ENCODE results near the gene PLK3.
"Not testable (repeated sequence)": the region's sequence is repeated elsewhere in the genome, so short reads cannot be mapped to it uniquely, and the experiment has no call there.

Gene PLK3

DNA sequence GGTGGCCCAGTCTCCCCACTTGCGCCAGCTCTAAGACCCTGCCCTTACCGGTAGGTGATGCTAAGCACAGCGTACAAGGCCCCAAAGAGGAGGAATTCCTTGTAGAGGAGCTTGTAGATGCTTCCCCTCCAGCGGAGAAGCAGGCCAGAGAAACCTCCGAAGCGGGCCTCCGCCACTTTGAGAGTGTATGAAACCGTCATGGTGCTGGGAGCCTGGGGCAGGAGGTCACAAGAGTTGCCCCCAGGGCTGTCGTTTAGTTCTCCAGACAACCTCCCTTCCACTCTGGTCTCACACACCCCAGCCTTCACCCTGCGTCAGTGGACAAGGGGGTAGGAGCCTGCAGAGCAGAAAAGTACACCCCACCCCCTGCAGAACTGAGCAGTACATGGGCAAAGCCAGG, 12.7 kb upstream of the PLK3 start:
- TF ChIP-seq CTCF (conservative IDR thresholded peaks at IDR 0.05; ENCODE audit: control insufficient read depth, insufficient read depth, low read depth, low read length), result no peak
- DNase-seq (ENCODE audit: low read depth), result no peak
- no peak overlapping the region for H3K4me3 ChIP-seq (ENCODE audit: control insufficient read depth, low read depth, low read length)

DNA sequence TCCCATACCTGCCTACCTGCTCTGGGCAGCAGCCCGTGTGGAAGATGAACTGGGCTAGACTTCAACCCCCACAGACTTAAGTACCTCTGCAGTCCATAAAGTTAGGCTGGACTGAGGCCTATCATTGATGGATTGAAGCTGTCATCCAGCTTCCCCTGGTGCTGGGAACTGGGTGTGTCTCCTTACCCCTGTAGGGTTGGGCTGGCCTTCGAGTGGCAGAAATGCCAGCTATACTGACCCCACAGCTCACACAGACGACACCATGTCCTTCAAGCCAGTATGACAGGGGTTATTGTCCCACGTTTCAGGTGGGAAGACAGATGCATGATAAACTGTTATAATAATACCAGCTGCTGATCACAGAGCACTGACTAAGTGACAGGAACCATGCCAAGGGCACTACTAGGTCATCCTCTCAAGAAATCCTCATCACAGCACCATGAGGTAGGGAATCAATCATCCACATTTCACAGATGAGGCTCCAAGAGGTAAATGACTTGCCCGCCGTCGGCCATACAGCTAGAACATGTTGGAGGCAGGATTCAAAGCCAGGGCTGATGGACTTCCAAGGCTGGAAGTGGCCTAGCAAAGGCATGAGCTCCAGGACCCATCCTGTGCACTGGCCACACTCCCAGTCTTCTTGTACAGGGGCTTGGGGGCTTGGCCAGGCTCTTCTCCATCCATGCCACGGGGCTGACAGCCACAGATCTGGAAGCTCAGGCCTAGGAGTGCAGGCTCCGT, 11.9 kb upstream of the PLK3 start, which contains the start of gene BEST4:
TSS of gene BEST4 (minus strand) at position 51 of the 741 bp plus-strand sequence. CDS start 465 bp downstream, outside the sequence.
- TF ChIP-seq CTCF (conservative IDR thresholded peaks at IDR 0.05; ENCODE audit: control insufficient read depth, insufficient read depth, low read depth, low read length), result no peak
- DNase-seq (ENCODE audit: low read depth), result no peak
- no peak within 1 kb of the TSS for H3K4me3 ChIP-seq (ENCODE audit: control insufficient read depth, low read depth, low read length)

GRCh38 chr1:44790968-44791801, 9.0 kb upstream of the PLK3 start:
- DNase-seq (ENCODE audit: low read depth), result no peak
- no peak for TF ChIP-seq CTCF (conservative IDR thresholded peaks at IDR 0.05; ENCODE audit: control insufficient read depth, insufficient read depth, low read depth, low read length)
- no peak overlapping the region for H3K4me3 ChIP-seq (ENCODE audit: control insufficient read depth, low read depth, low read length)

GRCh38 chr1:44792736-44793502, 7.3 kb upstream of the PLK3 start:
- H3K4me3 ChIP-seq (ENCODE audit: control insufficient read depth, low read depth, low read length), result no peak overlapping the region
- TF ChIP-seq CTCF (conservative IDR thresholded peaks at IDR 0.05; ENCODE audit: control insufficient read depth, insufficient read depth, low read depth, low read length), result no peak
- no peak for DNase-seq (ENCODE audit: low read depth)

DNA sequence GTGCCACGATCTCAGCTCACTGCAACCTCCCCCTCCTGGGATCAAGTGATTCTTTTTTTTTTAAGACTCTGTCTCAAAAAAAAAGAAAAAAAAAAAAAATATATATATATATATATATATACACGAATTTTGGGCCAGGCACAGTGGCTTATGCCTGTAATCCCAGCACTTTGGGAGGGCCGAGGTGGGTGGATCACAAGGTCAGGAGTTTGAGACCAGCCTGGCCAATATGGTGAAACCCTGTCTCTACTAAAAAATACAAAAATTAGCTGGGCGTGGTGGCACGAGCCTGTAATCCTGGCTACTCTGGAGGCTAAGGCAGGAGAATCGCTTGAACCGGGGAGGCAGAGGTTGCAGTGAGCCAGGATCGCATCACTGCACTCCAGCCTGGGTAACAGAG, 2.3 kb upstream of the PLK3 start:
- DNase-seq (ENCODE audit: low read depth); H3K4me3 ChIP-seq (ENCODE audit: control insufficient read depth, low read depth, low read length): not testable (repeated sequence)

- no peak for TF ChIP-seq CTCF (conservative IDR thresholded peaks at IDR 0.05; ENCODE audit: control insufficient read depth, insufficient read depth, low read depth, low read length)
- H3K4me3 ChIP-seq (ENCODE audit: control insufficient read depth, low read depth, low read length), result no peak overlapping the region
- no peak for DNase-seq (ENCODE audit: low read depth)
Measured at GRCh38 chr1:44798481-44799365, 1.5 kb upstream of the PLK3 start.
